Ovary (tissue), 3 donors: ENCODE results near the gene ARMC6.

Experiments used
- EP300 ChIP-seq: sonication (generic); formaldehyde crosslinking; IDR thresholded peaks from one replicate; pipeline ENCODE4 v1.6.1; 2017; ENCODE audit warnings: antibody characterized with exemption
- POLR2A ChIP-seq: fragments of 450-650 bp; IDR thresholded peaks from one replicate; pipeline ENCODE4 v1.6.1; 2017; ENCODE audit warnings: antibody characterized with exemption, mild to moderate bottlenecking, moderate library complexity
- TF ChIP-seq, protein P1 (sequence below), 3 donors: fragments of 450-650 bp in 2 of 3; fragments of 200-600 bp in 1 of 3; IDR thresholded peaks; one replicate each; pipeline versions ENCODE4 v1.5.1 to v1.8.0; 2016 to 2022; ENCODE audit warnings: antibody characterized with exemption in 3 of 3, mild to moderate bottlenecking in 1 of 3
- donor health status: DM: no; HTN: no; CAD: no.

DNA sequence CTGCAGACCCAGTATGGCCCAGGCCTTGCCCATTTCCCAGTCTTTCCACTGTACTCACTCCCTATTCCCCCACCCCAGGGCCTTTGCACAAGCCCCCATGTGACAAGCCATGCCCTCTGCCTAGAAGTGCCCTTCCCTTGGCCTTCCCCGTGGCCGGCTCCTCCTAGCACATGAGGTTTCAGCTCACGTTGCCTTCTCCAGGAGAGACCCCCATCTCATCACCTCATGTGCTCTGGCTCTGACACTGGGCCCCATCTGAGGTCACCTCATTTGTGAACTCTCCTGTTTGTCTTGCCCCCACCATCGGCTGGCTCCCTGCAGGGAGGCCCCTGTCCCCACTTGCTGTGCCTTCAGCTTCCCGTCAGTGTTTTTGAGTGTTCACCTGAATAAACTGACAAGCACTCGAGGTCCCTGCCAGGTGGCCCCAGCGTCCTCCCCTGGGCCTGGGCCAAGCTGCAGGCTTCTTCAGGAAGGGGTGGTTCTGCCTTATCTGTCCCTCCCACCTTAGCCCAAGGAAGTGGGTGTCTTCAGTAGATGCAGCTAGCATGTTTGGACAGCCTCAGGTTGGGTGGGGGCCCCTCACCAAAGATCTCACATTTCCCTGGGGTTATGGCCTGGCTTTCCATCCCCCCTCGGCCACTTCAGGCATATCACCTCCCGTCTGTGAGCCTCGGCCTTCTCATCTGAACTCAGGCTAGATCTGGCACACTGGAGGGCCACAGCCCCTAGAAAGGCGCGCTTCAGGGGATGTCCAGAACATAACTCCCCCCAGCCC, 26.6 kb downstream of the ARMC6 start:
- TF ChIP-seq POLR2A (no peak), EP300 (no peak)
- TF ChIP-seq, protein P1, sequence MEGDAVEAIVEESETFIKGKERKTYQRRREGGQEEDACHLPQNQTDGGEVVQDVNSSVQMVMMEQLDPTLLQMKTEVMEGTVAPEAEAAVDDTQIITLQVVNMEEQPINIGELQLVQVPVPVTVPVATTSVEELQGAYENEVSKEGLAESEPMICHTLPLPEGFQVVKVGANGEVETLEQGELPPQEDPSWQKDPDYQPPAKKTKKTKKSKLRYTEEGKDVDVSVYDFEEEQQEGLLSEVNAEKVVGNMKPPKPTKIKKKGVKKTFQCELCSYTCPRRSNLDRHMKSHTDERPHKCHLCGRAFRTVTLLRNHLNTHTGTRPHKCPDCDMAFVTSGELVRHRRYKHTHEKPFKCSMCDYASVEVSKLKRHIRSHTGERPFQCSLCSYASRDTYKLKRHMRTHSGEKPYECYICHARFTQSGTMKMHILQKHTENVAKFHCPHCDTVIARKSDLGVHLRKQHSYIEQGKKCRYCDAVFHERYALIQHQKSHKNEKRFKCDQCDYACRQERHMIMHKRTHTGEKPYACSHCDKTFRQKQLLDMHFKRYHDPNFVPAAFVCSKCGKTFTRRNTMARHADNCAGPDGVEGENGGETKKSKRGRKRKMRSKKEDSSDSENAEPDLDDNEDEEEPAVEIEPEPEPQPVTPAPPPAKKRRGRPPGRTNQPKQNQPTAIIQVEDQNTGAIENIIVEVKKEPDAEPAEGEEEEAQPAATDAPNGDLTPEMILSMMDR (IDR thresholded peaks at IDR 0.05) = no peak
